Naive B cell (primary cell): ENCODE data around the gene DNAH12. TPM values are rescaled to one million over a fixed set of nuclear protein-coding genes. Genes with fewer than 3 reads are reported as not detected.
A peak's percentile ranks its signal among the peaks of the same experiment; 100 is the strongest.

Source experiments
- ATAC-seq, 2 donors: fragments of 150-1000 bp; cut with Tn5 transposase; 2 replicates each; pipeline ENCODE4 v1.10.0; 2021; ENCODE audit warnings: low read depth in 2 of 2, mild to moderate bottlenecking in 2 of 2, moderate library complexity in 2 of 2
- DNase-seq: peaks from one replicate; pipeline ENCODE4 v3.0.0; 2022
- H3K27ac Mint-ChIP-seq, 6 donors: one replicate each; pipeline ENCODE4 v1.8.0; 2020 to 2022; ENCODE audit warnings: mild to moderate bottlenecking in 6 of 6, mixed read lengths in 6 of 6, moderate library complexity in 5 of 6, inconsistent platforms in 2 of 6
- H3K27me3 Mint-ChIP-seq, 3 donors: one replicate each; pipeline ENCODE4 v1.8.0; 2021 to 2022; ENCODE audit warnings: mixed read lengths in 3 of 3, mild to moderate bottlenecking in 1 of 3
- H3K36me3 Mint-ChIP-seq, 2 donors: one replicate each; pipeline ENCODE4 v1.8.0; 2020 to 2022; ENCODE audit warnings: mixed read lengths in 2 of 2, inconsistent platforms in 1 of 2, mild to moderate bottlenecking in 1 of 2
- H3K4me1 Mint-ChIP-seq, 3 donors: one replicate each; pipeline ENCODE4 v1.8.0; 2020 to 2022; ENCODE audit warnings: mixed read lengths in 3 of 3, inconsistent platforms in 1 of 3, mild to moderate bottlenecking in 1 of 3, moderate library complexity in 1 of 3
- H3K4me3 Mint-ChIP-seq, 8 donors: one replicate each; pipeline ENCODE4 v1.8.0; 2020 to 2022; ENCODE audit warnings: mild to moderate bottlenecking in 8 of 8, mixed read lengths in 8 of 8, moderate library complexity in 8 of 8, inconsistent platforms in 2 of 8
- H3K9me3 Mint-ChIP-seq, 7 donors: one replicate each; pipeline ENCODE4 v1.8.0; 2020 to 2022; ENCODE audit warnings: mixed read lengths in 7 of 7, mild to moderate bottlenecking in 5 of 7, inconsistent platforms in 2 of 7, moderate library complexity in 1 of 7
- polyA plus RNA-seq, 6 donors: library from polyadenylated mRNA; unstranded; fragments of 300-500 nt; fragmentation: Illumina TruSeq; gene quantifications; one replicate each; pipeline ENCODE4 v1.2.3, GENCODE V29; 2021; ENCODE audit warnings: low read depth in 6 of 6

Gene DNAH12
- polyA plus RNA-seq, 6 donors from 2014 or later: 0.11 to 0.71 TPM; not detected in 4

GRCh38 chr3:57557085-57557537, 13.0 kb upstream of the DNAH12 start:
- Mint-ChIP-seq H3K36me3 (no peaks in the 10 kb centered on the region), H3K4me1 (peaks cover 28 to 36% (median 30%) of the 10 kb centered on the region in 3 donors), H3K27me3 (no peaks in the 10 kb centered on the region), H3K9me3 (no peaks in the 10 kb centered on the region), H3K27ac (peak overlapping the region; percentile 98 to 100 (median 99)), H3K4me3 (peak overlapping the region; percentile 80 to 100 (median 94))
- DNase-seq: peak; percentile 25
- peak; percentile 12 to 13 for ATAC-seq

DNA sequence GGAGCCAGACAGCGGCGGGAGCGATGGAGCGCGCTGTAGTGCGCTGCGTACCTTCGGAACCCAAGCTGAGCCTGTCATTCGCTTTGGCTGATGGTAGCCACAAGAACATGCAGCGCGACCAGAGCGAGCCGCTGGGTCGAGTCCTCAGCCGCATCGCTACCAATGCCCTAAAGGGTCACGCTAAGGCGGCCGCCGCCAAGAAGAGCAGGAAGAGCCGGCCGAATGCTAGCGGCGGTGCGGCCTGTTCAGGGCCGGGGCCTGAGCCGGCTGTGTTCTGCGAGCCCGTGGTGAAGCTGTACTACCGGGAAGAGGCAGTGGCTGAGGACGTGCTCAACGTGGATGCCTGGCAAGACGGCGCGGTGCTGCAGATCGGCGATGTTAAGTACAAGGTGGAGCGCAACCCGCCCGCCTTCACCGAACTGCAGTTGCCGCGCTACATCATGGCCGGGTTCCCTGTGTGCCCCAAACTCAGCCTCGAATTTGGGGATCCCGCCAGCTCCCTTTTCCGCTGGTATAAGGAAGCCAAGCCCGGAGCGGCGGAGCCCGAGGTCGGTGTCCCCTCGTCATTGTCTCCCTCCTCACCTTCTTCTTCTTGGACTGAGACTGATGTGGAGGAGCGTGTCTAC, 12.4 kb upstream of the DNAH12 start:
- peak; percentile 35 to 43 for ATAC-seq
- Mint-ChIP-seq H3K36me3 (no peaks in the 10 kb centered on the region), H3K27ac (peak overlapping the region; percentile 98 to 100 (median 99)), H3K4me3 (peak overlapping the region; percentile 80 to 100 (median 94)), H3K27me3 (no peaks in the 10 kb centered on the region), H3K9me3 (no peaks in the 10 kb centered on the region), H3K4me1 (peaks cover 28 to 36% (median 30%) of the 10 kb centered on the region in 3 donors)
- DNase-seq: no peak

DNA sequence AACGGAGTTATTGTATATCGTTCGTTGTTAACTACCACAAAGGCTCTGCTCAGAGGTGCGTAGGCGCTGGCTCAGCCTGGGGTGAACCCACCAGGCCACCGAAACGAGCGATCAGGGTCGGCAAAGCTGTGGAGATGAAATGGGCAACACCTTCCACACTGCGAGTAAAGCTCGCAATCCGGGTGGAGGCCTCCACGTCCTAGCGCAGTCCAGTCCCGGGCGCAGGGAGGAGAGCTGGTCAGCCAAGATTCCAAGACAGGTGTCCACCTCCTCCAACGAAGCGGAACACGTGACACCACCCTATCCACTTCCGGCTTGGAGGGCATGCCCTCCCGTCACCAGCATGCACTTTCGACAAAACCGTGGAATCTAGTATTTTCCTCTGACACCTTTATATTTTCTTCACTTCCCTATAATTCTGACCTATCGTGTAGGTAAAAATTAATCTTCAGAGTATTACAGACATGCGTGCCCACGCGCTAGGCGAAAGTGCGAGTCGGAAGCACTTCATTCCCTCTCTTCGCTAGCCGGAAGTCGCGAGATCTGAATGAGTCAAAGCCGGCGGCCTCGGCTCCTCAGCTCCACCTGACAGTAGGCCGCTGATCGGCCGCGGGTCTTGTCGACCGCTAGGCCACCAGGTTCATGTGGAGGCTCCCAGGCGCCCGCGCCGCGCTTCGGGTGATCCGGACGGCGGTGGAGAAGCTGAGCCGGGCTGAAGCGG, 11.8 kb upstream of the DNAH12 start, which contains the start of gene PDE12:
Gene PDE12 (plus strand): TSS at position 537 of the 721 bp plus-strand sequence. CDS start 106 bp downstream, at position 643.
- peaks cover 28 to 36% (median 30%) of the 10 kb centered on the region in 3 donors for H3K4me1 Mint-ChIP-seq
- peak; percentile 83 for DNase-seq

DNA sequence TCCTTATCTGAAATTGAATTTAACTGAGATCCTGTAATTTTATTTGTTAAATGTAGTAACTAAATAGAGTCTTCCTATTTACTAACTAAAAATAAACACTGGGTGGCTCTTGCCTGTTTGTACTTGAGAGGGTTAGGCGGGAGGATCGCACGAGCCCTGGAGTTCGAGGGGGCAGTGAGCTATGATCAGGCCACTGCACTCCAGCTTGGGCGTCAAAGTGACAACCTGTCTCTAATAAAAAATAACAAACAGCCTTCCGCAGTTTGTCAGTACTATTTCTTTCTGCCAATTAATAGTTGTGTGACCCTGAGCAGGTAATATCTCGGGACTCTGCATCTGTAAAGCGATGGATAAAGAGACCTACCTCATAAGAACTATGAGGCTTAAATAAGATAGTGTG, 11.2 kb upstream of the DNAH12 start:
- no peaks in the 10 kb centered on the region for H3K36me3 Mint-ChIP-seq
- H3K27ac Mint-ChIP-seq: peak overlapping the region; percentile 98 to 100 (median 99)
- peaks cover 28 to 33% (median 30%) of the 10 kb centered on the region in 3 donors for H3K4me1 Mint-ChIP-seq
- no peak for ATAC-seq
- no peaks in the 10 kb centered on the region for H3K27me3 Mint-ChIP-seq
- H3K4me3 Mint-ChIP-seq: peak overlapping the region; percentile 80 to 100 (median 94)
- H3K9me3 Mint-ChIP-seq: no peaks in the 10 kb centered on the region
- no peak for DNase-seq

More for the DNA sequence above, 11.8 kb upstream of the DNAH12 start, which contains the start of gene PDE12:
- Mint-ChIP-seq H3K4me3 (peak within 1 kb of the TSS; percentile 80 to 100 (median 94)), H3K27me3 (no peaks in the 10 kb centered on the region), H3K36me3 (no peaks in the 10 kb centered on the region), H3K9me3 (no peaks in the 10 kb centered on the region), H3K27ac (peak within 1 kb of the TSS; percentile 98 to 100 (median 99))
- peak; percentile 80 to 81 for ATAC-seq

- no peaks in the 10 kb centered on the region for H3K27me3 Mint-ChIP-seq
- no peak overlapping the region for H3K4me3 Mint-ChIP-seq
- H3K9me3 Mint-ChIP-seq: no peaks in the 10 kb centered on the region
- ATAC-seq (no peak), DNase-seq (no peak)
- peaks cover 10 to 21% (median 12%) of the 10 kb centered on the region in 3 donors for H3K4me1 Mint-ChIP-seq
- H3K27ac Mint-ChIP-seq: no peak overlapping the region
- no peaks in the 10 kb centered on the region for H3K36me3 Mint-ChIP-seq
Measured at GRCh38 chr3:57546616-57547015, 2.5 kb upstream of the DNAH12 start.

DNA sequence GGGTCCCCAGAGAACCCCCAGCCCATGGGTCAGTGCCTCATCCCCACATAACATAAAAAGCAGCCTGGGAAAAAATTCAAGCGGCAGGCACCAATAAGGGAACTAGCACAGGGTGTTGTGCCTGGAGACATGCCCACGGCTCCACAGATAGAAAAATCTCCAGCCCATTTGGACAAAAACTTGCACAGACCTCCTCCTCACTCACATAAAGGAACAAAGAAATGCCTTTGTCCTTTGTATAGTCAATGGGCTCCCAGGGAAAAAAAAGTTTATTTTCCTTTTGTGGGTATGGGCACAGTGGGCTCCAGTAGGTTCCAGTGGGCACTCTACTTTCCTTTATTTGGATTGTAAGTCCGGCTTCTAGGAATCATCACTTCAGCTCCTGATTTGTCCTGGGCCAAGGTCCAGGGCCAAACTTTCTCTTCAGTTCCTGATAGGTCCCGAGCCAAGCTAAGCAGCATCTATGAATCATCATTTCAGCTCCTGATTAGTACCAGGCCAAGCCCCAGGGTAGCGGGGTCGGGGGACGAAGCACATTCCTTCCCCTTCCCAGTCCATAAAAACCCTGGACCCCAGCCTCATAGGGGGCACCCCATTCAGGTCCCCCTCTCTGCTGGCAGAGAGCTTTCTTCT, 1.6 kb upstream of the DNAH12 start:
- H3K36me3 Mint-ChIP-seq: no peaks in the 10 kb centered on the region
- no peak for DNase-seq
- H3K4me3 Mint-ChIP-seq: peak overlapping the region in 1 of 8 donors; percentile 35
- H3K27me3 Mint-ChIP-seq: no peaks in the 10 kb centered on the region
- peak overlapping the region in 1 of 6 donors; percentile 33 for H3K27ac Mint-ChIP-seq
- peaks cover 10 to 21% (median 12%) of the 10 kb centered on the region in 3 donors for H3K4me1 Mint-ChIP-seq
- no peaks in the 10 kb centered on the region for H3K9me3 Mint-ChIP-seq
- ATAC-seq: no peak

GRCh38 chr3:57538465-57538864, 5.7 kb downstream of the DNAH12 start:
- Mint-ChIP-seq H3K27ac (peak overlapping the region in 1 of 6 donors; percentile 54), H3K9me3 (no peaks in the 10 kb centered on the region), H3K4me1 (no peaks in the 10 kb centered on the region), H3K36me3 (no peaks in the 10 kb centered on the region), H3K27me3 (no peaks in the 10 kb centered on the region), H3K4me3 (no peak overlapping the region)
- ATAC-seq (no peak), DNase-seq (no peak)

DNA sequence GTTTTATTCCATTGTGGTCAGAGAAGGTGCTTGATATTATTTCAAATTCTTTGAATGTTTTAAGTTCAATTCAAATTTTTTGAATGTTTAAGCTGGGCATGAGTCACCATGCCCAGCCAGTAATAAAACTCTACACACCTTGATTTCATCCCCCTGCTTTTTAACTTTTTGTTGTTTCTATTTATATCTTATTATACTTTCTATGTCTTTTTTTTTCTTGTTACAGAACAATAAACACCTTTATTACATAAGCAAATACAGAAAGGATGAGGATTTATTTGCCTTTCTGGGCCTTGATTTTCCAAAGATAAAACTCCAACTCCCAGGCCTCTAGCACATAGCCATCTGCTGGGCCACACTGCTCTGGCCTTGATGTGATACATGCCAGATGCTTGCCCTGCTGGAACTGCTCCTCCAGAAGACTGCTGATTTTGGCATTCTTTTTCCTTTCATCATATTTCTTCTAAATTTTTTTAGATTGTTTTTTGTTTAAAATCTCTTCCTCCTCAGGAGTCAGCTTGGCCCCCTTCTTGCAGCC, 14.0 kb downstream of the DNAH12 start:
- Mint-ChIP-seq H3K4me1 (no peaks in the 10 kb centered on the region), H3K27me3 (no peaks in the 10 kb centered on the region), H3K36me3 (no peaks in the 10 kb centered on the region), H3K9me3 (peaks cover 0 to 4% (median 0%) of the 10 kb centered on the region in 7 donors), H3K27ac (peak overlapping the region in 1 of 6 donors; percentile 79), H3K4me3 (no peak overlapping the region)
- no peak for DNase-seq
- no peak for ATAC-seq

DNA sequence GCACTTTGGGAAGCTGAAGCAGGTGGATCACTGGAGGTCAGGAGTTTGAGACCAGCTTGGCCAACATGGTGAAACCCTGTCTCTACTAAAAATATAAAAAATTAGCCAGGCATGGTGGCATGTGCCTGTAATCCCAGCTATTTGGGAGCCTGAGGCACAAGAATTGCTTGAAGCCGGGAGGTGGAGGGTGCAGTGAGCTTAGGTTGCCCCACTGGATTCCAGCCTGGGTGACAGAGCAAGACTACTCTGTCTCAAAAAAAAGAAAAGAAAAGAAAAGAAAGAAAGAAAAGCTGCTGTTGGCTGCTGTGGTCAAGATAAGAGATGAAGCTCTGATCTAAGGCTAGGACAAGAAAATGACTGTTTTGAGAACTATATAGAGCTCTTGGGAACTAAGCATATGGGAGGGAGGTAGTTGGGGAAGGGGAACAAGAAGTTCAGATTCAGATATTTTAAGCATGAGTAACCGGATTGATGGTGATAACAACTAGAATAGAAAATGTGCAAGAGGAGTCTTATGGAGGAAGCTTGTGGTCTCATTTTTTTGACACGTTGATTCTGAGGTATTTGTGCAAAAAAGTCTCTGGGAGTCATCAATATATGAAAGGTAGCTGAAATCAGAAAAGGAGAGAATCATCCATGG, 25.7 kb downstream of the DNAH12 start:
- H3K27ac Mint-ChIP-seq: no peak overlapping the region
- DNase-seq (no peak), ATAC-seq (no peak)
- no peaks in the 10 kb centered on the region for H3K9me3 Mint-ChIP-seq
- H3K4me3 Mint-ChIP-seq: no peak overlapping the region
- H3K36me3 Mint-ChIP-seq: no peaks in the 10 kb centered on the region
- H3K27me3 Mint-ChIP-seq: no peaks in the 10 kb centered on the region
- peaks cover 0 to 5% (median 0%) of the 10 kb centered on the region in 3 donors for H3K4me1 Mint-ChIP-seq

- peaks cover 0 to 3% (median 0%) of the 10 kb centered on the region in 7 donors for H3K9me3 Mint-ChIP-seq
- ATAC-seq (no peak), DNase-seq (no peak)
- H3K4me1 Mint-ChIP-seq: no peaks in the 10 kb centered on the region
- H3K4me3 Mint-ChIP-seq: no peak overlapping the region
- no peak overlapping the region for H3K27ac Mint-ChIP-seq
- H3K36me3 Mint-ChIP-seq: no peaks in the 10 kb centered on the region
- no peaks in the 10 kb centered on the region for H3K27me3 Mint-ChIP-seq
Measured at GRCh38 chr3:57512166-57512565, 32.0 kb downstream of the DNAH12 start.

GRCh38 chr3:57505901-57506300, 38.2 kb downstream of the DNAH12 start:
- Mint-ChIP-seq H3K27ac (no peak overlapping the region), H3K9me3 (no peaks in the 10 kb centered on the region), H3K27me3 (peaks cover 0 to 4% (median 0%) of the 10 kb centered on the region in 3 donors), H3K4me3 (no peak overlapping the region), H3K36me3 (no peaks in the 10 kb centered on the region), H3K4me1 (no peaks in the 10 kb centered on the region)
- ATAC-seq: no peak
- no peak for DNase-seq

GRCh38 chr3:57500506-57500905, 43.6 kb downstream of the DNAH12 start:
- ATAC-seq (no peak), DNase-seq (no peak)
- H3K4me1 Mint-ChIP-seq: no peaks in the 10 kb centered on the region
- peaks cover 0 to 6% (median 4%) of the 10 kb centered on the region in 3 donors for H3K27me3 Mint-ChIP-seq
- no peaks in the 10 kb centered on the region for H3K36me3 Mint-ChIP-seq
- no peaks in the 10 kb centered on the region for H3K9me3 Mint-ChIP-seq
- H3K27ac Mint-ChIP-seq: no peak overlapping the region
- no peak overlapping the region for H3K4me3 Mint-ChIP-seq

- peaks cover 0 to 6% (median 4%) of the 10 kb centered on the region in 3 donors for H3K27me3 Mint-ChIP-seq
- ATAC-seq (no peak), DNase-seq (no peak)
- H3K9me3 Mint-ChIP-seq: no peaks in the 10 kb centered on the region
- no peaks in the 10 kb centered on the region for H3K36me3 Mint-ChIP-seq
- H3K4me1 Mint-ChIP-seq: no peaks in the 10 kb centered on the region
- no peak overlapping the region for H3K4me3 Mint-ChIP-seq
- H3K27ac Mint-ChIP-seq: no peak overlapping the region
Measured at GRCh38 chr3:57497904-57498303, 46.2 kb downstream of the DNAH12 start.
